GM18508 (cell line): ENCODE measurements around the gene PYGB.
"Not testable (repeated sequence)": the region's sequence is repeated elsewhere in the genome, so short reads cannot be mapped to it uniquely, and the experiment has no call there.

Experiments used
- ATAC-seq: cut with Tn5 transposase; IDR thresholded peaks from one replicate; pipeline ENCODE4 v1.9.1; 2021; ENCODE audit warnings: moderate number of reproducible peaks; ENCODE audit not compliant: insufficient read depth, unreplicated experiment

Gene PYGB

DNA sequence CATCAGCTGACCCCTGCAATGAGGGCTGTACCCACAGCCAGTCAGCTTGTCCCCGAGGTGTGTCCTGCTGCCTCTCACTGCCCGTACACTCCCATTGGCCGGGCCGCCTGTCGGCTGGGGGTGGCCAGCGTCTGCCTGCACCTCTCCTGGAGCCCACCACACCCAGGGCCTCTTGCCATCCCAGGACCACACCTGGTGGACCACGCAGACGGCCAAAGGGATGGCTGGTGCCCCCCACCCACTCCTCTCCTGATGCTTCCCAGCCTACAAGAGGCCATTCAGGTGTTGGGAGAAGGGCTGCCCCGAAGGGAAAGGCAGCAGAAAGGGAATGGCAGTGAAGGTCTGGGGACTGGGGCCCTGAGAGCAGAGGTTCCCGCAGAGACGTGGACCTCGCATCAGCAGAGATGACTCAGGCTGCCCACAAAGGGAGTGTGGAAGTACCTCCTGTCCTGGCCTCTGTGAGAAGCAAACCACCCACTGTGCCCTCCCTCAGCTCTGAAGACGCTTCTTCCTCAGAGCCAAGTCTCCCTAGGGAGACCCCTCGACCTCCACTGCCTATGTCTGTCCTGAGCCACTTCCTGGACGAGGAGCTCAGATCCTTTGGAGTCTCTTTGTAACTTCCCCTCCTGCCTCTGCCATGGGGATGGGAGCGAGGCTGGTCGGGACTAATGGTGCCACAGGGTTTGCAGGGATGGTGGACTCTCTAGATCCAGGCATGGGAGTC lies 60.9 kb downstream of the PYGB start:
- no peak for ATAC-seq

DNA sequence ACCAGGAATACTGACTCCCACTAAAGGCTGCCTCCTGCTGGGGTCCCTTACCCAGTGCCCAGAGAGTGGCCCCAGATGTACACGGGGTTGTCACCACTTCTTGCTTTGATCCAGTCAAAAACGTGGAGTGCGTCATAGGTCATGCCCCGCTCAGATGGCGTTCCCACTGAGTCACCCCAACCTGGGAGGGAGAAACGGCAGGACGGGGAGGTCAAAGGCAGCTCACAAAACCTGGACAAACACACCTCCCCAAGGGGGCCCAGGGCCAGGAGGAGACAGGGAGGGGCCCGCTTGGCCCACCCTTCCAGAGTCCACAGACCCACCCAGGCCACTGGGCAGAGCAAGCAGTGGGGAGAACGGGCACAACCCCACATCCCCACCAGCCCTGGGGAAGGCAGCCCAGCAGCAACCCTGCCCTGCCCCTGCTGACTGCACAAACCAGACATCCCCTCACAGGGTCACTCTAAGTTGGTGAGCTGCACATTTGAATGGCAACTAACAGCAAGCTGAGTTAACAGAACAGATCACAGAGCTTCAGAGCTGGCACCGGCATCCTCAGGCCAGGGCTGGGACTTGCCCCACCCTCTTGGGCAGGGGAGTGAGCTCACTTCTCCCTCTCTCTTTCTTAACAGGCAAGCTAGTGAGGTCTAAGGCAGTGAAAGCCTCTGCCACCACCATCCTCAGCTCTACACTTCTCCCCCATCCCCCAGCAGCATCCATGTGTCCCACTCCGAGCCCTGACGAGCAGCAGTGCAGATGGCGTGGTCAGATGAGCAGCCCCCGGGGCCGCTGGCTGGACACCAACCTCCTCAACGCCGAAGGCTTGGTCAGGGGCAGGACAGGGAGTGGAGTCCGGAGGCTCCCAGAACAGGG lies 61.7 kb downstream of the PYGB start:
- no peak for ATAC-seq

DNA sequence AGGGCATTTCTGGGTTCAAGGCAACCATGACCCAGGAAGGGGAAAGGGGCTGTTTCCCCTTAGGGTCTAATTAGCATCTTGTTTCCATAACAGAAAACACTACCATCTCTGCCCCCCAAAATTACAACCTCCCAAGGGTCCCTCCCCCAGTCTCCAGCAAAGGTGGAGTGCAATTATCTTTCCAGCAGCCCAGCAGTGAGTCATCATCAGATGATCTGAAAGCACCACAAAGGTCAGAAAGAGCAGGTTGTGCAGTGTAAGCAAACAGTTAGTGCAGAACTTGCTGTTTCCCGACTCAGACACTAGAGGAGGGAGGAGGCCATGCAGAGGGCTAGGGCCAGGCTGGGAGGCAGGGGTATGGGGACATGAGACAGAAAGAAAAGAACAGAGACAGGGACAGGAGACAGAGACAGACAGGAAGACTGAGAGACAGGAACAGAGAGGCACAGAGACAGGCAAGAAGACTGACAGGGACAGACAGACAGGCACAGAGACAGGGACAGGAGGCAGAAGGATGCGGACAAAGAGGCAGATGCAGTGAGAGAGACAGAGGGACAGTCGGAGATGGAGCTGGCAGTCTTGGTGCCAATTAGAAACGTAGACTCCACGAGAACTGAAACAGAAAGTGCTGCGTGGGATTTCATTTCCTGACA lies 62.5 kb downstream of the PYGB start:
- peak; percentile 87 for ATAC-seq

DNA sequence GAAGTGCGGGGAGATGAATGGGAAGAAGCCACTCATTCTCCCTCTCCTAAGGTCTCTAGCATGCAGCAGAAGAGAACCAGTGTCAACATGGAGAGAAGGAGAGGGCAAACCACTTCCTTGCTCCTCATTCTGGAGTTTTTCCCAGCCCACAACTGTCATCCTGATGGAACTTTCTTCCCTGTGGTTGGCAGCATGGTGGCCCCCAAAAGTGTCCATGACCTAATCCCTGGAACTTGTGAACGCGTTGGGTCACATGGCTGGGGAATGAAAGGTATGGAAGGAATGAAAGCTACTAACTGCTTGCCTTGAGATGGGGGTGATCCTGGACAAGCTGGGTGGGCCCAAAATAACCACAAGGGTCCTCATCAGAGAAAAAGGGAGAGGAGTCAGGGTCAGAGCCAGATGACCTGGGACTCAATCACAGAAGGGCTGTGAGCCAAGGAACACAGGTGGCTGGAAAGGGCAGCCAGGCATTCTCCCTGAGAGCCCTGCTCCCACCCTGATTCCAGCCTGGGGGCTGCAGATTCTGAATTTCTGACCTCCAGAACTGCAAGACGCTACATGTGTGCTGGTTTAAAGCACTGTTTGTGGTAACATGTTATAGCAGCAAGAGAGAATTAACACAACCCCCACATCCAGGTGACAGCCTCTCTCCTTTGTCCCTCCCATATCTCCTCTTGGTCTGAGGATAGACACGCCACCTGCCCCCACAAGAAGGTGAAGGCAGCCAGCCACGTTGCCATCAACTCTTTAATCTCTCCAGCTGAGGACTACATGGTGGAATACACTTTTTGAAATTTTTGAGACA lies 63.2 kb downstream of the PYGB start:
- no peak for ATAC-seq

DNA sequence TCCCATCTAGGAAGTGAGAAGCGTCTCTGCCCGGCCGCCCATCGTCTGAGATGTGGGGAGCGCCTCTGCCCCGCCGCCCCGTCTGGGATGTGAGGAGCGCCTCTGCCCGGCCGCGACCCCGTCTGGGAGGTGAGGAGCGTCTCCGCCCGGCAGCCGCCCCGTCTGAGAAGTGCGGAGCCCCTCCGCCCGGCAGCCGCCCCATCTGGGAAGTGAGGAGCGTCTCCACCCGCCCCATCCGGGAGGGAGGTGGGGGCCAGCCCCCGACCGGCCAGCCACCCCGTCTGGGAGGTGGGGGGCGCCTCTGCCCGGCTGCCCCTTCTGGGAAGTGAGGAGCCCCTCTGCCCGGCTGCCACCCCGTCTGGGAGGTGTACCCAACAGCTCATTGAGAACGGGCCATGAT lies 64.8 kb downstream of the PYGB start:
- not testable (repeated sequence) for ATAC-seq

DNA sequence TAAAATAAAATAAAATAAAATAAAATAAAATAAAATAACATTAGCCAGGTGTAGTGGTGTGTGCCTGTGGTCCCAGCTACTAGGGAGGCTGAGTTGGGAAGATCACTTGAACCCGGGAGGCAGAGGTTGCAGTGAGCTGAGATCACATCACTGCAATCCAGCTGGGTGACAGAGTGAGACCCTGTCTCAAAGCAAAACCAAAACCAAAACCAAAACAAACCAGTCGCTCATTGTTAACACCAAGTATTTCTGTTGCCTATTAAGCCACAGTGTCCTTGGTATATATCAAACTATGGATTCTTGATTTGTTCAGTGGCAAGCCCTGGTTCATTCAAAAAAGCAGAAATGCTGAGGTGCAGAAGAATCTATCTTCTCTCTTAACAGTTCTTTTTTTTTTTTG lies 65.7 kb downstream of the PYGB start:
- no peak for ATAC-seq

DNA sequence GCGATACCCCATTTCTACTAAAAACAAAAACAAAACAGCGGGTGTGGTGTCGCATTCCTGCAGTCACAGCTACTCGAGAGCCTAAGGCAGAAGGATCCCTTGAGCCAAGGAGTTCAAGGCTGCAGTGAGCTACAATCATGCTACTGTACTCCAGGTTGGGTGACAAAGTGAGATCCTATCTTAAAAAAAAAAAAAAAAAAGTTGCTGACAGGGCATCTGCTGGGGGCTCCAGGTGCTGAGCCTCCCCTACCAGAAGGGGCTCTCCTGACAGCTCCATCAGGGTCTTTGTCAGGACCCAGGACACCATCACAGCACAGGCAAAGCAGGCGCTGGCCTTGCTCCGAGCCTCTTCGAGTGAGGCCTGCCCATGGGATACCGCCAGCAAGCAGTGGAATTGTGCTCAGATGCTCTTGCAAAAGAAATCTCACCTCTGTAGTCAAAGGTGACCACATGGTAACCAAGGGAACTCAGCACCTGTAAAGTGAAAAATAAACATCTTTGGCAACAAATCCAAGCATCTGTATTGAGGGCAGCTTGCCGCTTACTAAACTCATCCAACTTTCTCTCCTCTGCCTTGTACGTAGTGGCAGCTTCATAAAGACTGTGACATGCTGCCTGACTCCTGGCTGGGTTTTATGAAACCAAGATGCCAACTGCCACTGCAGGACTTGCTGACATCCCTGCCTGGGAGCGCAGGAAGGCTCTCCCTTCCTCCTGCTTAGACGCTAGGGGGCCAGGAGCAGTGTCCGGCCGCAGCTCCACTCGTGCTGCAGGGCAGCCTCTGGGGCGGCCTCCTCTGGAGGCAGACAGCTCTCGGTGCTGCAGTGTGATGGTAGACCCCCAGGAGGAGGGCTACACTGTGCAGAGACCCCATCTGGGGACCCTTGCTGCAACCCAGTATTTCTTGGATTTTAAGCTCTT lies 66.9 kb downstream of the PYGB start:
- no peak for ATAC-seq

DNA sequence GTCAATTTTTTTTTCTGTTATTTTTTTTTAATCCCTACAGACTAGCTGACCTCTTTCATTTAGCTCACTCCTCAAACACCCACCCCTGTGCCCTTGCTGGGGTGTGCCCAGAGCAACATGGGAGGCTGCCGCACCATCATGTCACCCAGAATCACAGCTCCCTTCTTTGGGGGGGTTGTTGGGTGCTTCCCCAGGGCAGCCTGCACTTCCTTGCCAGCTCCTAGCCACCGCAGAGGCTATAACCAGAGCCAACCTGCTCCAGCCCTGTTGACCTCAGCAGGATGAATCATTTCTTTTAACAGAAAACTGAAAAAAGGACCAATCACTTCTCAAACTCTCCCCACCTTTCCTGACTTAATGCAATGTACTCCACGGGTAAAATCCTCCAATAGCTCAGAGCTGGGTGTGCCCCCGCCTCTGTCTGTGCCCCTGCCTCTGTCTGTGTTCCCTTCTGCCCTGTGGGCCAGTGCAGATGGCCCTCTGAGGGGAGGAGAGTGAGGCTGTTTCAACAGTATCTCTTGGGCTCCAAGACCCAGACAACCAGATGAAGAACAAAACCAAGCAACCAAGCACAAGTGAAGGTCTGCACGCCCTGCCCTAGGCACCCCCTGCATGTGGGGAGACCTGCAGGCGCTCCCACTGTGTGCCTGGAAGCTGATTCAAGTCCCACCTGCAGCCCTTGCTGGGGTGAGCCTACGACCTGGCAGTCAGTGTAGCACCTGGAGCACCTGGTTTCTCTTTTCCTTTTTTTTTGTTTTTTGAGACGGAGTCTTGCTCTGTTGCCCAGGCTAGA lies 67.7 kb downstream of the PYGB start:
- no peak for ATAC-seq

DNA sequence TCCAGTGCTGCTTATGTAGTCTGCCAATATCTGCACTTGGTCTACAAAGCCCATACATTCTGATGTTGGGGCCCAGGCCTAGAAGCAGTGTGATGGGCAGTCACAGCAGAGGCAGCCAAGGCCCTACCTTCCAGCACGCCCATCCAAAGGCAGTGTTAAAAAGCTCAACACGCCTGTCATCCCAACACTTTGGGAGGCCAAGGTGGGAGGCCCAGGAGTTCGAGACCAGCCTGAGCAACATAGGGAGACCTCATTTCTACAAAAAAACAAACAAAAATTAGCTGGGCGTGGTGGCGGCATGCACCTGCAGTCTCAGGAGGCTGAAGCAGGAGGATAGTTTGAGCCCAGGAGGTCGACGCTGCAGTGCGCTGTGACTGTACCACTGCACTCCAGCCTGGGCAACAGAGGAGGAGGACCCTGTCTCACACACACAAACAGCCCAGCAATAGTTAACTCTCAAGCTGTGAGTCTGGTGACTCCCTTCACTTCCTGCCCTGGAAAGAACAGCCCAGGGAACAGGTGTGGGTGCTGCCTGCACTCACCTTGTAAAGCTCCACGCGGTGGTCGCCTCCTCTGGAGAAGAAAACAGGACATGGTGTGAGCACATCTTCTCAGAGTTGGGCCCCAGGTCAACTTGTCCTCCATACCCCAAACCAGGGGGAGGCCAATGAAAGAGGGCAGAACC lies 68.8 kb downstream of the PYGB start:
- ATAC-seq, result no peak

DNA sequence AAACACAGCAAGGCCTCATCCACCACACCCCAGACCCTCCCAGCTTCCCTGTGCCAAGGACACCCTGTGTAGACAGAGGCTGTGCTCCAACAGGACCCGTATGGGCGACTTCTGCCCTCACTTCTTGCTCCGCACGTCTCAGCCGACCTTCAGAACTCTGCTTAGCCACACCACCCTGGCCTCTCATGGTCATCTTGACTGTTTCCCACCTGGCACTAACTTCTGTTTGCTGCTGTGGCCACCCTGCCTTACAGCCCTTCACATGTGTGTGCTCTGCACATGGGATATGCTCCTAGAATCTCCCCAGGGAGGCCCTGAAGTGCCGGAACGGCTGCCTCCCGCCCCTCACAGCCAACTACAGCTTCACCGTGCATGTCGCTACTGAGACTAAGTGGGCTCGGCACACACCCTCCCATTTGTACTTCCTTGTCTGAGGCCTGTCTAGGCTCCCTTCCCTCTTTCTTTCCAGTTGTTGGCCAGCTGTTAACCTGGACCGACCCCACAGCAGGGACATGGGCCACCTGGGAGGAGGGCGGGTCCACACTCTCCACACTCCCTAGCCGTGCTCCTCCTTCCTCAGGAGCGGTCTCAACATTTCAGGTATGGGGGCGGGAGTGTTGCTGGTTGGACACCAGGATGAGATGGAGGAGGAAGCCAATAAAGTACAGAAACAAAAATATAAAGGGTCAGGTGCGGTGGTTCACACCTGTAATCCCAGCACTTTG lies 69.6 kb downstream of the PYGB start:
- no peak for ATAC-seq

DNA sequence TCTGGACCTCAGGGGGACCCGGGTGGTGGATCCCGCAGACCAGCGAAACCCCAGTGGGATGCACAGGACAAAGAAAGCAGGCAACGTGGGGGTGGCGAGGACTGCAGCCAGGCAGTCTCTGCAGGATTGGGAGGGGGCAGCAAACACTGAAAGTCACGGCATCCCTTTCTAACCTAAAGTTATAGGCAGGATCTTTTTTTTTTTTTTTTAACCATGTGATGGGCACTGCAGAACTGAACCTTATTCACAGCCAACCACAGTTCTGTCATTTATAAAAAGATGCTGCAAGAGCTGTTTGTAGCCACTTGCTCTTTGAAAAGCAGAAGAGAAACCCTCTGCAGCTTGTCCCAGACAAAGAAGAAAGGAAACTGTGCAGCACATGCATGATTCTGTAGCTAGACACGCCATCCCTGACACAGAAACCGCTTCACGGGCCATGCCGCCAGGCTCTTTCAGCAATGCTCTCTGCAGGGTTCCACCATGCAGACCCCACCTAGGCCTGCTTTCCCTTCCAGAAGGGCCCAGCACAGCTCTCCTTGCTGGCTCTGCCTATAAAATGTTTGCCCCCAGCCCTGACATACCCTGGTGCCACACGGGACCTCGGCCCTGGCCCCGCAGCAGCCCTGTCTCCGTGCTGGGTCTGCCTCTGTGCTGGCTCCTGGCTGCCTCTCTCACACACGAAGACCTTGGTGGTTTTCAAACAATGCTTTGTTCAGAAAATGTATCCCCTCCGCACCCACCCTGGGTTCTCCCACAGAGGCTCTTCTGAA lies 70.8 kb downstream of the PYGB start:
- ATAC-seq, result peak; percentile 96

DNA sequence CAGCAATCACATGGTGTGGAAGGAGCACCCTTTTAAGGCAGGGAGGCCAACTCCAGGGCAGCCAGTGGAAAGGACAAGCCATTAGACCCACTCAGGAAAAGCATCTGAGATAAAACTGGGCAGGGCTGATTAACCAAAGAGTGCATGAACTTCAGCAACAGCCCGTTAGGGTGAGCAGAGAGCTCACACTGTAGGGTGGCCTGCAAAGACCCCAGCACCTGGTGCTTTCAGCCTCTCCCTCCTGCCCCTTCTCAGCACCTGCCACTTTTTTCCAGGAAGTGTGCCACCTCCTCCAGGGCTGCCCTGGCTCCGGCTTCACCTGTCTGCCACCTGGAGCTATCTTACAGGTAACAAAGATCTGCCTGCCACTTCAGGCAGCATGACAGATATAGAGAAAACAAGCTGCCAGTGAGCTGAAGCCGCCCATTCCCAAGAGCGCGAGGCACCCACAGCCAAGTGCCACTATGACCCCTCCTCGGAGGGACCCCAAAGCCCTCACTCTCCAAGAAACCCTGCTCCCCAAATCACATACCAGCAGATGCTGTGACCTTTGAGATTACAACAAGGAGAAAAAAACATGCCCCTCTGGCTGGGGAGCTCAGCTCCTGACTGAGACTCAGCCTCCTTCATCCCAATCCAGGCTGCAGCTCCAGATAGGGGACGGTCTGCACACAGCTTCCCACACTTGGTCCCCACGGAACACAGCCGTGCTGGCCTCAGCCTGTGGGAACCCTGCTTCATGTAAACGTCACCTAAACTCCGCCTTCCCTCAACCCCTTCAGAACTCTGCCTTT lies 71.6 kb downstream of the PYGB start:
- ATAC-seq, result no peak

DNA sequence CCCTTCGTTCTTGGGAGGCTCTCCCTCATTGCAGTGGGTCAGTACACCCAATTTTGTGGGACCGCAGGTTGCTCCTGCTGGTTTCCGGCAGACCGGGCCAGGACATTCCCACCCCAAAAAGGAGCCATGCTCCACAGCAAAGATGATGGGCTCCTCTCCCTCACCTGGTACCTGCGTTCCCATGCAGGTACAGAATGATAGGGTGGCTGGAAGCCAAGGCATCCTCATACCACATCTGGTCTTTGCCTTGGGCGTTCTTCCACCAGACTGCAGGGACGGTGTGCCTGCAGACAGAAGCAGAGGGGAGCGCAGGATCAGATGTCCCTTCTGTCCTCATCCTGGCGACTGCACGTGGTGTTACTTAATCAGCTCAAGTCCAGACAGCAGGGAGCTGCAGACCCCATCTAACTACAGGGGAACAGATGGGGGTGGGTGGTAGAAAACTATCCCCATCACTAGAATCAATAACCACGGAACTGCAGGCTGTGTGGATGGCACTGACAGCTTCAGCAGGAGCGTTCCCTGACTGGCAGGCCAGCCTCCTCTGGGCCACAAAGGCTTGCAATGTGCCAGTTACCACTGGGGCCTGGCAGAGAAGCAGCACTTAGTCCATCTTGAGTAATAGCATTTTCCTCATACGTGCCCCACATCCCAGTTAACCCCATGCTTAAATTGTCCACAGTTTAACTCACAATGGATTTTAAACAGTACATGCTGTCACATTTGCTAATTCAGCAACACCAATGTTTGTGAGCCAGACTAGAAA lies 72.3 kb downstream of the PYGB start:
- no peak for ATAC-seq

DNA sequence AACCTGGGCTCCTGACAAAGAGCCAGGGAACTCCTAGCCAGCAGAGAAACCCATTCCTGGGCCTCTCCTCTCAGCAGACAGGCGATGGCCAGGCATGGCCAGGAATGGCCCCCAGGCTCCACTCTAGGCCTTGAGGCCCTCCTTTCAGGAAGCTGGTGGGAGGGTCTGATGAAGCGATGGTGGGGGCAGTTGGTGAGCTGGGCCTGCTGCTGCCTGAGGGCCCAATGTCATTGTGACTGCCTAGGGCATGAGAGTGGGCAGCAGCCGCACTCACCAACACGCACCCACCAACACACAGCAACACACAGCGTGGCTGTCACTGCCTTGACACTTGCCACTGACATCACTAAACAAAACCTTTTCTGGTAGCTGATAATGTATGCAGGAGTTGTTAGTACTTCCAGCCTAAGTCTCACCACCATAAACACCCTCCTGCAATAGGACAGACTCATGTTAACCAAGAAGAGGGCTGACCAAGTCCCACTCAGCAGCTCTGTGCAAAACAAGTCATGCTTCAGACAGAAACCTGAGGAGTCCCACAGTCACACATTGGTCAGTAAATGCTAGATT lies 73.5 kb downstream of the PYGB start:
- ATAC-seq, result no peak

DNA sequence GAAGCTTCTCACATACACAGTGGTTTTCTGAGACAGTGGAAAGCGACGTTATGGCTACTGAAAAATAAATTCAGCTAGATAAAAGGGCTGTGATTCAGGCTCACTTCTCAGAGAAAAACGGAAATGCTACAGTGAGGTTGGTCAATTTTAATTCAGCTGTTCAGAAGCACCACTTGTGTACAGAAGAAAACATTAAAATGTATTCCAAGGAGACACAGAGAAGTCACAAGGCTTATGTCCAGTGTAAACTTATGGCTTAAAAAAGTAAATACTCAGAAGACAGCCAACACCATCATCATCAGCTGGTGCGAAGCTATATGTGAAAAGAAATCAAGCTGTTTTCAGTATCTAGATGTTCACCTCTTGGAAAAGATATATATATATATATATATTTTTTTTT lies 74.1 kb downstream of the PYGB start:
- no peak for ATAC-seq
